K562 (cell line): ENCODE results near the gene BARX2.

Experiments
- BHLHE40 ChIP-seq: IDR thresholded peaks from 2 replicates; pipeline ENCODE4 v1.6.1; 2011; ENCODE audit warnings: low read length, improper control_type of control experiment
- CCAR2 ChIP-seq: fragments of 200-400 bp; formaldehyde crosslinking; IDR thresholded peaks from 2 replicates; pipeline ENCODE4 v1.6.1; 2017; ENCODE audit warnings: mild to moderate bottlenecking, low read depth, low read length
- CTCF ChIP-seq, 3 experiments: IDR thresholded peaks in 2 of 3; conservative IDR thresholded peaks in 1 of 3; 2 replicates each; pipeline ENCODE4 v1.5.1; 2011 to 2012; ENCODE audit warnings: low read length in 3 of 3, mild to moderate bottlenecking in 3 of 3, control low read depth in 2 of 3, improper control_type of control experiment in 1 of 3, inconsistent platforms in 1 of 3, low read depth in 1 of 3, mixed read lengths in 1 of 3, moderate library complexity in 1 of 3; ENCODE audit not compliant: insufficient read depth in 2 of 3
- GABPA ChIP-seq: fragments of 200-800 bp; sonication (Bioruptor generic); conservative IDR thresholded peaks from 2 replicates; pipeline ENCODE4 v1.6.1; 2016; ENCODE audit warnings: low read depth, missing genetic modification characterization, missing compliant biosample characterization
- MEIS2 ChIP-seq: fragments of 450-650 bp; IDR thresholded peaks from 2 replicates; pipeline ENCODE4 v1.6.1; 2014; ENCODE audit warnings: mild to moderate bottlenecking; ENCODE audit not compliant: partially characterized antibody
- NR2F6 ChIP-seq: fragments of 450-650 bp; formaldehyde crosslinking; IDR thresholded peaks from 2 replicates; pipeline ENCODE4 v1.4.0; 2020; ENCODE audit warnings: mild to moderate bottlenecking
- SP1 ChIP-seq: sonication (generic); formaldehyde crosslinking; IDR thresholded peaks from 2 replicates; pipeline ENCODE4 v1.8.1; 2022; ENCODE audit warnings: mild to moderate bottlenecking, missing genetic modification reagents

- TF ChIP-seq MEIS2 = no peak
- no peak for TF ChIP-seq CTCF (IDR thresholded peaks at IDR 0.05 in 2 of 3, conservative IDR thresholded peaks at IDR 0.05 in 1 of 3; ENCODE audit: insufficient read depth in 2 of 3, low read depth in 1 of 3, low read length in 3 of 3)
- TF ChIP-seq GABPA (tag) = no peak
- TF ChIP-seq CCAR2 = no peak
- TF ChIP-seq NR2F6 (CRISPR knock-in tag) = no peak
- no peak for TF ChIP-seq SP1
- TF ChIP-seq BHLHE40 = no peak
Observed at GRCh38 chr11:129365816-129366215, 9.8 kb upstream of the BARX2 start.
